Endothelial cell (in vitro differentiated cells): ENCODE results near the gene FAM124A. TPM values are rescaled to one million over a fixed set of nuclear protein-coding genes. Genes with fewer than 3 reads are reported as not detected.

Experiments used
- DNase-seq: peaks from one replicate; pipeline ENCODE4 v3.0.0; 2021; ENCODE audit warnings: low spot score
- H3K27ac Mint-ChIP-seq: one replicate; pipeline ENCODE4 v1.8.0; 2021; ENCODE audit warnings: mixed read lengths, inconsistent platforms; ENCODE audit not compliant: unreplicated experiment
- H3K27me3 Mint-ChIP-seq: one replicate; pipeline ENCODE4 v1.8.0; 2021; ENCODE audit warnings: mild to moderate bottlenecking, moderate library complexity, mixed read lengths, inconsistent platforms; ENCODE audit not compliant: unreplicated experiment
- H3K36me3 Mint-ChIP-seq: one replicate; pipeline ENCODE4 v1.8.0; 2021; ENCODE audit warnings: mild to moderate bottlenecking, low read depth, mixed read lengths, inconsistent platforms; ENCODE audit not compliant: unreplicated experiment
- H3K4me1 Mint-ChIP-seq: one replicate; pipeline ENCODE4 v1.8.0; 2021; ENCODE audit warnings: mild to moderate bottlenecking, mixed read lengths, inconsistent platforms; ENCODE audit not compliant: unreplicated experiment
- H3K4me3 Mint-ChIP-seq: one replicate; pipeline ENCODE4 v1.8.0; 2021; ENCODE audit warnings: mild to moderate bottlenecking, mixed read lengths, inconsistent platforms; ENCODE audit not compliant: unreplicated experiment
- H3K9me3 Mint-ChIP-seq: one replicate; pipeline ENCODE4 v1.8.0; 2021; ENCODE audit warnings: mixed read lengths, inconsistent platforms; ENCODE audit not compliant: unreplicated experiment
- total RNA-seq: library from RNA; stranded (reverse); fragmentation: NEBNext Ultra II Directional; extraction: Animal tissue kit (Norgen Biotek cat#: 25700); gene quantifications from one replicate; pipeline ENCODE4 v1.2.1, GENCODE V29; 2021; ENCODE audit not compliant: unreplicated experiment
- TF ChIP-seq, protein P1 (sequence below): fragments of 200-600 bp; sonication (generic); IDR thresholded peaks from one replicate; pipeline ENCODE4 v1.5.0; 2021; ENCODE audit warnings: antibody characterized with exemption; ENCODE audit not compliant: unreplicated experiment

FAM124A gene
- total RNA-seq, 1 donor from 2014 or later = 4.9 TPM

DNA sequence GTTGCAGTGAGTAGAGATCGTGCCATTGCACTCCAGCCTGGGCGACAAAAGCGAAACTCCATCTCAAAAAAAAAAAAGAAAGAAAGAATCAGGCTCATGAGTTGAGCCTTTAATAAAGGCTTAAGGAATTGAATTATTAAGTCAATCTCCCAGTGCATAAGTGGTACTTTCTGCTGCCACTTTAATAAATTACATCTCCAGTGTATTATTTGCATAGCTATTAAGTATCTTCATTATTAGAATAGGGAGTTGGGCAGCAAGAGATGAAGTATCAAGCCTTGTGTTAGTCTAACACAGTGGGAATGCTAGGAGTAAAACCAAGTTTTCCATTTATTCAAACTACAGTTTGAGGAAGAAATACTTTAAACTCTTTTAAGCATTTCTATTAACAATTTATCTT, 15.6 kb upstream of the FAM124A start:
- TF ChIP-seq, protein P1, sequence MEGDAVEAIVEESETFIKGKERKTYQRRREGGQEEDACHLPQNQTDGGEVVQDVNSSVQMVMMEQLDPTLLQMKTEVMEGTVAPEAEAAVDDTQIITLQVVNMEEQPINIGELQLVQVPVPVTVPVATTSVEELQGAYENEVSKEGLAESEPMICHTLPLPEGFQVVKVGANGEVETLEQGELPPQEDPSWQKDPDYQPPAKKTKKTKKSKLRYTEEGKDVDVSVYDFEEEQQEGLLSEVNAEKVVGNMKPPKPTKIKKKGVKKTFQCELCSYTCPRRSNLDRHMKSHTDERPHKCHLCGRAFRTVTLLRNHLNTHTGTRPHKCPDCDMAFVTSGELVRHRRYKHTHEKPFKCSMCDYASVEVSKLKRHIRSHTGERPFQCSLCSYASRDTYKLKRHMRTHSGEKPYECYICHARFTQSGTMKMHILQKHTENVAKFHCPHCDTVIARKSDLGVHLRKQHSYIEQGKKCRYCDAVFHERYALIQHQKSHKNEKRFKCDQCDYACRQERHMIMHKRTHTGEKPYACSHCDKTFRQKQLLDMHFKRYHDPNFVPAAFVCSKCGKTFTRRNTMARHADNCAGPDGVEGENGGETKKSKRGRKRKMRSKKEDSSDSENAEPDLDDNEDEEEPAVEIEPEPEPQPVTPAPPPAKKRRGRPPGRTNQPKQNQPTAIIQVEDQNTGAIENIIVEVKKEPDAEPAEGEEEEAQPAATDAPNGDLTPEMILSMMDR = no peak
- no peak overlapping the region for H3K27ac Mint-ChIP-seq
- no peak overlapping the region for H3K4me3 Mint-ChIP-seq
- H3K9me3 Mint-ChIP-seq = no peaks in the 10 kb centered on the region
- DNase-seq = no peak
- no peaks in the 10 kb centered on the region for H3K36me3 Mint-ChIP-seq
- H3K4me1 Mint-ChIP-seq = no peaks in the 10 kb centered on the region
- no peaks in the 10 kb centered on the region for H3K27me3 Mint-ChIP-seq

DNA sequence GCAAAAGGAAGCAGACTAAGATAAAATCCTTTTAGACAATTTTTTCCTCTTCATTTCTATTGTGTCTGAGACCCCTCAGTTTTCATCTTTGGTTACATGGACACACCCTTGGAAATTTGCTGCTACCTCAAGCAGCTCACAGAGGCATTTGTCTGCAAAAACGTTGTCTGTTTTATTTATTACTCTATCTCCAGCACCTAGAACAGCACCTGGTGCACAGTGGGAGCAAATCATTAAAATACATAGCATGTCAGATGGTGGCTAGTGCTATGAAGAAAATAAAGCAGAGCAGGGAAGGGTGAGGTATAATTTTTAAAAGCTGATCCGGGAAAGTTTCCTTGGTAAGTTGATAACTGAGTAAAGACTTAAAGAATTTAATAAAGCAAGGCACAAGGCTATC, 14.3 kb upstream of the FAM124A start:
- TF ChIP-seq, protein P1 = no peak
- no peak for DNase-seq
- no peaks in the 10 kb centered on the region for H3K27me3 Mint-ChIP-seq
- H3K36me3 Mint-ChIP-seq = no peaks in the 10 kb centered on the region
- H3K27ac Mint-ChIP-seq = no peak overlapping the region
- no peaks in the 10 kb centered on the region for H3K4me1 Mint-ChIP-seq
- no peak overlapping the region for H3K4me3 Mint-ChIP-seq
- H3K9me3 Mint-ChIP-seq = no peaks in the 10 kb centered on the region

DNA sequence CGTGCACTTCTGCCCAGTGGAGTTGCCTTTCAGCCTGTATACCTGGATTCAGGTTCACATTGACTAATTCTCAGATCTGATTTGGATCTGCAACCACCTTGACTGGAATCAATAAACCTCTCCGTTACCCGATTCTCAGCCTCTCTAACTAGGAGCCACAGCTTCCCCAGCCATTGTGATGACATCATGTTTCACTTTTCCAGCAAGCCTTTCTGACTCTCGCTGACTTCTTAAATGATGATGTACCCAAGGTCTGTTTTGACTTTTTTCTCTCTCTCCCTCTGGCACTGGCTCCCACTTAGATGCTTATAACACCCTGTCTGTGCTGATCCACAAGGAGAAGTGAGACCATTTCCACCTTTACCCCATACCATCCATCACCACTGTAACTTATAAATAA, 13.5 kb upstream of the FAM124A start:
- DNase-seq = no peak
- Mint-ChIP-seq H3K27ac (no peak overlapping the region), H3K9me3 (no peaks in the 10 kb centered on the region), H3K27me3 (no peaks in the 10 kb centered on the region), H3K36me3 (no peaks in the 10 kb centered on the region), H3K4me1 (no peaks in the 10 kb centered on the region), H3K4me3 (no peak overlapping the region)
- TF ChIP-seq, protein P1 = no peak

DNA sequence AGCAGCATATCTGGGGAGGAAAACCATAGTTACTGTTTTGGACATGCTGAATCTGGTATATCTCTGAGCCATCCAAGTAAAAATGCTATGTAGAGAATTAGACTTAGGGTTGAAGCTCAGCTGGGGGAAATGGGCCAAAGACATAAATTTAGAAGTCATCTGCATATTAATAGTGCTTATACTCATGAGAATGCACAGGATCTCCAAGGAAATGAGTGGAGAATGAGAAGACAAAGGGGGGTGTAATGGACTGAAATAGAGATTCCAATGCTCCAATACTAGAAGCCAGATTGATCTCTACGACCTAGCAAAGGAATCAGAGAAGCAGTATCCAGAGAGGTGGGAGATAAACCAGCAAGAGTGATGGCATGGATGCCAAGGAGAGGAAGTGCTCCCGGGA, 10.3 kb upstream of the FAM124A start:
- peaks cover 5% of the 10 kb centered on the region for H3K4me1 Mint-ChIP-seq
- TF ChIP-seq, protein P1 = no peak
- no peak for DNase-seq
- no peak overlapping the region for H3K27ac Mint-ChIP-seq
- H3K9me3 Mint-ChIP-seq = no peaks in the 10 kb centered on the region
- H3K36me3 Mint-ChIP-seq = no peaks in the 10 kb centered on the region
- H3K27me3 Mint-ChIP-seq = peaks cover 10% of the 10 kb centered on the region
- no peak overlapping the region for H3K4me3 Mint-ChIP-seq

DNA sequence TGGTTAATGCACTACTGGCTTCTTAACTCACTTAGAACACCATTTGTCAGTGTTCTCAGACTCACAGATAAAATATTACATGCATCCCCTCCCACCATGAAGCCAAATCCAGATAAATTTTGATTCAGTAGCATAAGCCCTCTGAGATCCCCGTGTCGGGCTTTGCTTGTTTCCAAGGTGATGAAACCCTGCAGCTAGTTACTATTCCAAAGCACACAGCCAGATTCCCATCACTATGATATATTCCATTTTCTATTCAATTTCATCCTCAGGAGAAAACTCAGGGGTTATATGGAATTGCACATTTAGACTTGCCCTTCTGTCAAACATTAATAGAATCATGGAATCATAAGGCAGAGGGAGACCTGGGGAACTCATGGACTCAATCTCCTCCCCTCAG, 9.4 kb upstream of the FAM124A start:
- no peak for DNase-seq
- TF ChIP-seq, protein P1 = no peak
- H3K27ac Mint-ChIP-seq = no peak overlapping the region
- peaks cover 4% of the 10 kb centered on the region for H3K36me3 Mint-ChIP-seq
- no peak overlapping the region for H3K4me3 Mint-ChIP-seq
- no peaks in the 10 kb centered on the region for H3K9me3 Mint-ChIP-seq
- H3K4me1 Mint-ChIP-seq = peaks cover 5% of the 10 kb centered on the region
- peaks cover 10% of the 10 kb centered on the region for H3K27me3 Mint-ChIP-seq
